ENCODE measurements around the gene GLG1.
"Not testable (repeated sequence)": the region's sequence is repeated elsewhere in the genome, so short reads cannot be mapped to it uniquely, and the experiment has no call there.

The GLG1 gene

DNA sequence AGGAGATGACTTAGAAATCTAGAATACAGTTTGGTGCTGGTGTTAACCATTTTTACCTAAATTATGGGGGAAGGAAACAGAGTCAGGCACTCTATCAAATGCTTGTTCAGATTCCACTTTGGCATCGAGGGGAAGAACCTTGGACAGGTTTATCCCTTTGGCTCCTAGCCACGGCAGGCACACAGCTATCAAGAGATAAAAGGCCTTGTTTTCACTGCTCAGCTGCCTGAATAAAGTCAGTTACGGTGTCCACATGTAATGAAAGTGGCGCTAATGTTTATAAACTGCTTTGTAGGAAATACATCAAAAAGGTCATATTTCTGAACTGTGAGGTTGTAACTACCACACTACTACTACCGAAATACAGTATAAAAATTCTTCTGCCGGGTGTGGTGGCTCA is 66.3 kb downstream of the GLG1 start:
- DNase-seq (ENCODE audit: low read depth, low spot score); H3K4me3 ChIP-seq (ENCODE audit: low read depth, low read length); in situ Hi-C loops (cut with HindIII; ENCODE audit: low sequenced_read_pairs): not testable (repeated sequence)

DNA sequence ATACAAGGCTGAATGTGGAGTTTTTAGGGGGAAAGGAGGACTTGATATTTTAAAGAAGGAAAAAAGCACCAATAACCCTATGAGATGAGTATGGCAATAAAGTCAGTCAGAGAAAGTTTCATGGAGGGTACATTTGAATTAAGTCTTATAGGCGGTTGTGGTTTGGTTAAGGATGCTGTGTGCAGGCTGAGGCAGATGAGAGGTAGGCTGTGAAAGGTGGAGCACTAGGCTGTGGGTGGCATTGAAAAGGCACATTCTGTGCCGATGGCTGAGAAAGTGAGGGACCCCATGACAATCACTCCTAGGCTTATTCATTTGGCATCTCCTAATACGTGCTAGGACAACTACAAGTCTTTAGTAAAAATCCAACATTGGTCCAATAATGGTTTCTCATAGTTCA is 68.1 kb downstream of the GLG1 start:
- in situ Hi-C loops (cut with HindIII; ENCODE audit: low sequenced_read_pairs): not testable (repeated sequence)

DNA sequence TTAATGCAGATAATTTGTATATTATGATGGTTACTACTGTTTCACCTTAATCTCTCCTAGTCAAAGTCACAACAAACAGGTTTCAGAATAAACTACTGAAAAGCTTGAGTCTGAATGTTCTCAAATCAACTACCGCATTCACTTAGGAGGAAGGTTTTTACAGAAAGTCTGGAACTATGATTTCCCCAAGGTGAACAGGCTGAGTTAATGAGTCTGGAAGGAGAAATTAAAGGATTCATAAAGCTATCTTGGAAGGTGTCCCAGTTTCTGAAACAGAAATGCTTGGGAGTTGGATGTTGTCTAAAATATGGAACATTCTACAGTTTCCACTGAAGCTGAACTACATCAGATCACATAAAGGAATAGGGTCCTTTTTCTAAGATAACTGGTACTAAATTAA is 69.2 kb downstream of the GLG1 start:
- in situ Hi-C loops (cut with HindIII; ENCODE audit: low sequenced_read_pairs); DNase-seq (ENCODE audit: low read depth, low spot score); H3K4me3 ChIP-seq (ENCODE audit: low read depth, low read length): not testable (repeated sequence)

More for the DNA sequence above, 68.1 kb downstream of the GLG1 start:
- H3K4me3 ChIP-seq (ENCODE audit: low read depth, low read length); DNase-seq (ENCODE audit: low read depth, low spot score): not testable (repeated sequence)

DNA sequence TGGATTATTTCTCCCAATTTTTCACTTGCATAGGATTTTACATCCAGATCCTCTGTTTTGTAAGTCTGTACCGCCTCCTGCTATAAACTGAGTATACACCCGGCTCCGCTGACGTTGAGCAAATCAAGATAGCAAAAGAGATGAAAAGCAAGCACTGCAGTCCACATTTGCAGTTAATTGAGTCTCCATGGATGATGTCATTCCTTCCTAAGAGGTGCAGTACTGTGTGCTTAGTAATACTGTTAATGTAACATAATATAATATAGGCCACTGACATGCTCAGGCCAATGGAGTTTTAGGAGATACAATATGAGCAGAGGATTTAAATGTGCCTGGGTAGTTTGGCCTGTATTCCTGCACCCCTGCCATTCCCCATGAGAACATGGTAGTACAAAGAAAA is 72.3 kb downstream of the GLG1 start:
- DNase-seq (ENCODE audit: low read depth, low spot score): peak; percentile 47
- in situ Hi-C loops (cut with HindIII; ENCODE audit: low sequenced_read_pairs); H3K4me3 ChIP-seq (ENCODE audit: low read depth, low read length): not testable (repeated sequence)

DNA sequence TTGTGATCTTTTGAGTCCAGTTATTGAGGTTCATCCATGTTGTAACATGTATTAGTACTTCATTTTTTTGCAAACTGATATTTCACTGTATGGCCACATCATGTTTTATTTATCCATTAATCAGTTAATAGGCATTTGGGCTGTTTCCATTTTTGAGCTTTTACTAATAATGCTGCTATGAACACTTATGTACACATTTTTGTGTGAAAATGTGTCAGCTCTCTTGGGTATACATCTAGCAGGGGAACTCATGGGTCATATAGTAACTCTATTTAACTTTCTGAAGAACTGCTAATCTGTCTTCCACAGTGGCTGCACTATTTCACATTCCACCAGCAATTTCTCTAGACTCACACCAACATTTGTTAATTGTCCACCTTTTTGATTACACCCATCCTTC is 82.0 kb downstream of the GLG1 start:
- no peak for DNase-seq (ENCODE audit: low read depth, low spot score)
- TF ChIP-seq, protein P1, sequence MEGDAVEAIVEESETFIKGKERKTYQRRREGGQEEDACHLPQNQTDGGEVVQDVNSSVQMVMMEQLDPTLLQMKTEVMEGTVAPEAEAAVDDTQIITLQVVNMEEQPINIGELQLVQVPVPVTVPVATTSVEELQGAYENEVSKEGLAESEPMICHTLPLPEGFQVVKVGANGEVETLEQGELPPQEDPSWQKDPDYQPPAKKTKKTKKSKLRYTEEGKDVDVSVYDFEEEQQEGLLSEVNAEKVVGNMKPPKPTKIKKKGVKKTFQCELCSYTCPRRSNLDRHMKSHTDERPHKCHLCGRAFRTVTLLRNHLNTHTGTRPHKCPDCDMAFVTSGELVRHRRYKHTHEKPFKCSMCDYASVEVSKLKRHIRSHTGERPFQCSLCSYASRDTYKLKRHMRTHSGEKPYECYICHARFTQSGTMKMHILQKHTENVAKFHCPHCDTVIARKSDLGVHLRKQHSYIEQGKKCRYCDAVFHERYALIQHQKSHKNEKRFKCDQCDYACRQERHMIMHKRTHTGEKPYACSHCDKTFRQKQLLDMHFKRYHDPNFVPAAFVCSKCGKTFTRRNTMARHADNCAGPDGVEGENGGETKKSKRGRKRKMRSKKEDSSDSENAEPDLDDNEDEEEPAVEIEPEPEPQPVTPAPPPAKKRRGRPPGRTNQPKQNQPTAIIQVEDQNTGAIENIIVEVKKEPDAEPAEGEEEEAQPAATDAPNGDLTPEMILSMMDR (IDR thresholded peaks at IDR 0.05; ENCODE audit: low read depth, low read length): no peak
- in situ Hi-C loops (cut with HindIII; ENCODE audit: low sequenced_read_pairs): no loop called here
- H3K4me3 ChIP-seq (ENCODE audit: low read depth, low read length): no peak overlapping the region

DNA sequence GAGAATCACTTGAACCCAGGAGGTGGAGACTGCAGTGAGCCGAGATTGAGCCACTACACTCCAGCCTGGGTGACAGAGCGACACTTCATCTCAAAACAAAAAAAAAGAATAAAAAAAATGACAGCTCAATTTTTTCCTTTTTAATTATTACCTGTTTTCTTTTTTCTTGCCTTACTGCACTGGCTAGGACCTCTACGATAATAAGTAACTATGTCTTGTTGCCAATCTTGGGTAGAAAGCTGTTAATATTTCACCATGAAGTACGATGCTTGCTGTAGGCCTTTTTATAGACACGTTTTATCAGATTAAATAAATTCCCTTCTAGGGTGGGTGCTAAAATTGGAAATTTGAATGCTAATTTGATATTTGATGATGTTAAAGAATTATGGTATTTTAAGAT is 82.8 kb downstream of the GLG1 start:
- in situ Hi-C loops (cut with HindIII; ENCODE audit: low sequenced_read_pairs): no loop called here
- H3K4me3 ChIP-seq (ENCODE audit: low read depth, low read length): no peak overlapping the region
- TF ChIP-seq, protein P1 (IDR thresholded peaks at IDR 0.05; ENCODE audit: low read depth, low read length): no peak
- no peak for DNase-seq (ENCODE audit: low read depth, low spot score)

DNA sequence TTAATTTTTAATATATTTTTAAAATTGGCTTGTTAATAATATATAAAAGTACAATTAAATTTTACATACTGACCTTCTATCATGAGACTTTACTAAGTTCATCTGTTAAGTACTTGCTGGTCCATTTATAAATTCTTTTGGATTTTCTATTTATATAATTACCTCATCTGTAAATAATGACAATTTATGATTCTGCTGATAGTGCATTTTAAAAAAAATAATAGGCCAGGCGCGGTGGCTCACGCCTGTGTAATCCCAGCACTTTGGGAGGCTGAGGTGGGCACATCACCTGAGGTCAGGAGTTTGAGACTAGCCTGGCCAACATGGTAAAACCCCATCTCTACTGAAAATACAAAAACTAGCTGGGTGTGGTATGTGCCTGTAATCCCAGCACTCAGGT is 83.2 kb downstream of the GLG1 start:
- DNase-seq (ENCODE audit: low read depth, low spot score); H3K4me3 ChIP-seq (ENCODE audit: low read depth, low read length); in situ Hi-C loops (cut with HindIII; ENCODE audit: low sequenced_read_pairs): not testable (repeated sequence)

DNA sequence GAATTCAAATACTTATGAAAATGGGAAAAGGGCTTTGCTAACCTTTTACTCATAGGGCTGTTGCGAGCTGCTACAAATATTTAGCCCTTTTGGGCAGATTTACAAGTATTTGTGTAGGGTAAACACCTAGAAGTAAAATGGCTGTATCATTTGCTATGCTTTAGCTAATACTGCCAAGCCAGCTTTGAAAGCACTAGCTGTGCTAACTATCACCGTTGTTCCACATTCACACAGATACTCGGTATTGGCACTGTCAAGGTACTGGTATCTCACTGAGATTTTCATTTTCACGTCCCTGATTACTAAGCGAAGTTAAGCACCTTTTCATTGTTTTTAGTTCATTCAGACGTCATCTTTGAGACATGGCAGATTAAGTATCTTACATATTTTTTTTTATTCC is 84.8 kb downstream of the GLG1 start:
- TF ChIP-seq, protein P1 (IDR thresholded peaks at IDR 0.05; ENCODE audit: low read depth, low read length): no peak
- no peak for DNase-seq (ENCODE audit: low read depth, low spot score)
- in situ Hi-C loops (cut with HindIII; ENCODE audit: low sequenced_read_pairs): no loop called here
- H3K4me3 ChIP-seq (ENCODE audit: low read depth, low read length): no peak overlapping the region

DNA sequence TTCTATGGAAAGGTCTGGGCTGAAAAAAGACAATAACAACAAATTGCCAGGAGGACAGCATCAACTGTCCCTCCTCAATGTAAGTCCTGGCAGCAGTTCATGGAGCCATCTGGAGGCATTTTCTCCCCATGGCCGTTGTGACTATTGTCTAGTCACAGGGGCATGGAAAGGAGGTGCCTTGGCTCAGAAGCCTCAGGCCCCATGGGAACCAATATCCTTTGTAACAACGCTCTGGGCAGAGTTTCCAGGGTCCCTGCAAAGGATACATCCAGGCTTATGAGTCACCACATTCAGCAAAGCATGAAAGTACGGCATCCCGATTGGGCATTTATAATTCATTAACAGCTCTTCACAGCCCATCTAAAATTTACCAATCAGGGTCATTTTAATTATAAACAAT is 85.2 kb downstream of the GLG1 start:
- H3K4me3 ChIP-seq (ENCODE audit: low read depth, low read length): no peak overlapping the region
- TF ChIP-seq, protein P1 (IDR thresholded peaks at IDR 0.05; ENCODE audit: low read depth, low read length): no peak
- peak; percentile 69 for DNase-seq (ENCODE audit: low read depth, low spot score)
- in situ Hi-C loops (cut with HindIII; ENCODE audit: low sequenced_read_pairs): no loop called here

DNA sequence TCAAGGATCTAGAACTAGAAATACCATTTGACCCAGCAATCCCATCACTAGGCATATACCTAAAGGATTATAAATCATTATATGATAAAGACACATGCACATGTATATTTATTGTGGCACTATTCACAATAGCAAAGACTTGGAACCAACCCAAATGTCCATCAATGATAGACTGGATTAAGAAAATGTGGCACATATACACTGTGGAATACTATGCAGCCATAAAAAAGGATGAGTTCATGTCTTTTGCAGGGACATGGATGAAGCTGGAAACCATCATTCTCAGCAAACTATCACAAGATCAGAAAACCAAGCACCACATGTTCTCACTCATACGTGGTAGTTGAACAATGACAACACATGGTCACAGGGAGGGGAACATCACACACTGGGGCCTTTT is 88.0 kb downstream of the GLG1 start:
- in situ Hi-C loops (cut with HindIII; ENCODE audit: low sequenced_read_pairs); DNase-seq (ENCODE audit: low read depth, low spot score); H3K4me3 ChIP-seq (ENCODE audit: low read depth, low read length): not testable (repeated sequence)

All from astrocyte of the spinal cord (primary cell).